Loucy (cell line): Measurements from ENCODE around the gene CACNB2.

Experiments
- CTCF ChIP-seq: fragments of 200-600 bp; sonication (generic); conservative IDR thresholded peaks from 2 replicates; pipeline ENCODE4 v1.5.1; 2014; ENCODE audit warnings: mild to moderate bottlenecking, antibody characterized with exemption, low read length
- EZH2phosphoT487 ChIP-seq: fragments of 200-600 bp; IDR thresholded peaks from 2 replicates; pipeline ENCODE4 v1.6.1; 2018; ENCODE audit warnings: antibody characterized with exemption, mild to moderate bottlenecking, moderate library complexity, borderline replicate concordance

- TF ChIP-seq CTCF = no peak
- no peak for TF ChIP-seq EZH2phosphoT487
Measured at GRCh38 chr10:18406136-18406535, 265.9 kb downstream of the CACNB2 start.
